IMR-90 (cell line): Measurements from ENCODE around the gene TOMM40. TPM values are rescaled to one million over a fixed set of nuclear protein-coding genes. Genes with fewer than 3 reads are reported as not detected.

ENCODE experiments used
- ATAC-seq: fragments of 200-7000 bp; cut with Tn5 transposase; 2 replicates; pipeline ENCODE4 v1.9.1; 2020; ENCODE audit warnings: low read depth, mild to moderate bottlenecking, moderate library complexity
- BruUV-seq: library from RNA; stranded (reverse); fragments of 400-500 nt; replicated peaks from 2 replicates; lab custom pipeline; 2021; lab: Mats Ljungman, UMichigan
- CTCF ChIA-PET: fragments of 300-600 bp; formaldehyde crosslinking; extraction: SDS; loops from one replicate; lab custom pipeline; 2021; ENCODE audit warnings: antibody characterized with exemption; lab: Yijun Ruan, JAX
- POLR2A ChIA-PET: fragments of 300-600 bp; sonication (Branson Sonifier 250); formaldehyde crosslinking; loops from one replicate; lab custom pipeline; 2022; ENCODE audit warnings: antibody characterized with exemption; ENCODE audit not compliant: unreplicated experiment; lab: Charles Lee
- DNase-seq: peaks from one replicate; pipeline ENCODE4 v3.0.0; 2013
- H2AFZ ChIP-seq: replicated peaks from 2 replicates; pipeline ENCODE3; 2013; ENCODE audit warnings: low read length, mild to moderate bottlenecking; ENCODE audit not compliant: poor library complexity
- H2AK5ac ChIP-seq: 2 replicates; pipeline ENCODE4 v1.6.1; 2013; ENCODE audit warnings: low read depth, low read length, inconsistent platforms
- H2AK9ac ChIP-seq: replicated peaks from 2 replicates; pipeline ENCODE3; 2013; ENCODE audit warnings: mild to moderate bottlenecking, low read depth, low read length, moderate library complexity; ENCODE audit not compliant: poor library complexity
- H2BK120ac ChIP-seq: 2 replicates; pipeline ENCODE4 v1.6.1; 2013; ENCODE audit warnings: low read depth, low read length, inconsistent platforms
- H2BK15ac ChIP-seq: 3 replicates; pipeline ENCODE4 v1.6.1; 2013; ENCODE audit warnings: low read depth, low read length, inconsistent platforms
- H2BK20ac ChIP-seq: 2 replicates; pipeline ENCODE4 v1.6.1; 2013; ENCODE audit warnings: low read depth, mild to moderate bottlenecking, inconsistent platforms, low read length, moderate library complexity
- H2BK5ac ChIP-seq: 2 replicates; pipeline ENCODE4 v1.6.1; 2013; ENCODE audit warnings: mild to moderate bottlenecking, low read depth, low read length, inconsistent platforms; ENCODE audit not compliant: poor library complexity, severe bottlenecking
- H3K14ac ChIP-seq: replicated peaks from 2 replicates; pipeline ENCODE4 v1.6.1; 2013; ENCODE audit warnings: low read depth, low read length, inconsistent platforms
- H3K18ac ChIP-seq: 2 replicates; pipeline ENCODE4 v1.6.1; 2013; ENCODE audit warnings: low read depth, low read length, control low read depth
- H3K23ac ChIP-seq: 2 replicates; pipeline ENCODE4 v1.6.1; 2013; ENCODE audit warnings: low read depth, low read length, inconsistent platforms
- H3K27ac ChIP-seq: 2 replicates; pipeline ENCODE4 v1.5.1; 2013; ENCODE audit warnings: mild to moderate bottlenecking, control low read depth, low read length; ENCODE audit not compliant: insufficient read depth
- H3K27me3 ChIP-seq: 2 replicates; pipeline ENCODE4 v1.6.1; 2013; ENCODE audit warnings: low read length; ENCODE audit not compliant: control insufficient read depth, insufficient read depth
- H3K36me3 ChIP-seq: 2 replicates; pipeline ENCODE4 v1.6.1; 2013; ENCODE audit warnings: low read length, mixed read lengths; ENCODE audit not compliant: control insufficient read depth, insufficient read depth
- H3K4ac ChIP-seq: 2 replicates; pipeline ENCODE4 v1.6.1; 2013; ENCODE audit warnings: low read depth, low read length, inconsistent platforms
- H3K4me1 ChIP-seq: 2 replicates; pipeline ENCODE4 v1.6.1; 2013; ENCODE audit warnings: low read length, mixed read lengths; ENCODE audit not compliant: control insufficient read depth, insufficient read depth
- H3K4me2 ChIP-seq: 2 replicates; pipeline ENCODE4 v1.6.1; 2013; ENCODE audit warnings: low read depth, mild to moderate bottlenecking, control low read depth, low read length, moderate library complexity
- H3K4me3 ChIP-seq: 2 replicates; pipeline ENCODE4 v1.5.1; 2013; ENCODE audit warnings: low read depth, mild to moderate bottlenecking, control low read depth, low read length, moderate library complexity; ENCODE audit not compliant: insufficient read depth
- H3K56ac ChIP-seq: 2 replicates; pipeline ENCODE4 v1.6.1; 2013; ENCODE audit warnings: low read length, inconsistent platforms; ENCODE audit not compliant: insufficient read depth; ENCODE audit errors: extremely low read depth
- H3K79me1 ChIP-seq, 2 experiments: 2 replicates each; pipeline ENCODE4 v1.6.1; 2013; ENCODE audit warnings: low read length in 2 of 2, inconsistent platforms in 1 of 2, low read depth in 1 of 2
- H3K9ac ChIP-seq: 2 replicates; pipeline ENCODE4 v1.6.1; 2013; ENCODE audit warnings: low read depth, low read length, control low read depth
- H3K9me1 ChIP-seq: 2 replicates; pipeline ENCODE4 v1.6.1; 2013; ENCODE audit warnings: low read length, inconsistent platforms; ENCODE audit not compliant: insufficient read depth
- H3K9me3 ChIP-seq: 2 replicates; pipeline ENCODE4 v1.6.1; 2013; ENCODE audit warnings: low read length; ENCODE audit not compliant: control insufficient read depth, insufficient read depth
- H4K20me1 ChIP-seq: 2 replicates; pipeline ENCODE4 v1.6.1; 2013; ENCODE audit warnings: low read length, inconsistent platforms; ENCODE audit not compliant: insufficient read depth
- H4K5ac ChIP-seq: 2 replicates; pipeline ENCODE4 v1.6.1; 2013; ENCODE audit warnings: mild to moderate bottlenecking, low read depth, low read length, control low read depth
- H4K8ac ChIP-seq, 2 experiments: 2 replicates each; pipeline ENCODE4 v1.6.1; 2013; ENCODE audit warnings: low read depth in 2 of 2, low read length in 2 of 2, control low read depth in 1 of 2, inconsistent platforms in 1 of 2
- H4K91ac ChIP-seq: 2 replicates; pipeline ENCODE4 v1.6.1; 2013; ENCODE audit warnings: low read depth, low read length, inconsistent platforms; ENCODE audit not compliant: insufficient read depth
- MAZ ChIP-seq: IDR thresholded peaks from 2 replicates; pipeline ENCODE4 v1.6.1; 2012; ENCODE audit warnings: low read depth, mild to moderate bottlenecking, low read length, improper control_type of control experiment, moderate library complexity, borderline replicate concordance
- MXI1 ChIP-seq: IDR thresholded peaks from 2 replicates; pipeline ENCODE4 v1.6.1; 2012; ENCODE audit warnings: low read depth, mild to moderate bottlenecking, low read length, moderate library complexity, borderline replicate concordance
- NFE2L2 ChIP-seq: fragments of 150-350 bp; IDR thresholded peaks from 2 replicates; pipeline ENCODE4 v1.6.1; 2016; ENCODE audit warnings: low read depth, mild to moderate bottlenecking, low read length
- POLR2A ChIP-seq: IDR thresholded peaks from 2 replicates; pipeline ENCODE4 v1.6.1; 2012; ENCODE audit warnings: mild to moderate bottlenecking, low read depth, low read length
- RCOR1 ChIP-seq: IDR thresholded peaks from 2 replicates; pipeline ENCODE4 v1.6.1; 2012; ENCODE audit warnings: mild to moderate bottlenecking, low read length, improper control_type of control experiment; ENCODE audit not compliant: insufficient replicate concordance
- RFX5 ChIP-seq: IDR thresholded peaks from 2 replicates; pipeline ENCODE4 v1.8.0; 2012; ENCODE audit warnings: low read depth, mild to moderate bottlenecking, low read length, moderate library complexity
- WGBS, 2 experiments: methylation state at CpG; one replicate each; pipeline versions ENCODE4 v1.1.5 to v1.1.7; 2013; ENCODE audit warnings: missing lambda C conversion rate in 2 of 2; ENCODE audit not compliant: insufficient read length in 1 of 2; ENCODE audit errors: extremely low coverage in 2 of 2; 5-methylcytosine and 5-hydroxymethylcytosine counted together
- dilution Hi-C: fragments of 300-500 bp; cut with HindIII; formaldehyde crosslinking; loops from one replicate; pipeline ENCODE4 v1.14.3; 2018; ENCODE audit warnings: low sequenced_read_pairs; ENCODE audit not compliant: unreplicated experiment
- in situ Hi-C: fragments of 300-500 bp; cut with MboI; formaldehyde crosslinking; loops from 3 replicates; pipeline ENCODE4 v1.14.3; 2019; ENCODE audit warnings: low sequenced_read_pairs, inconsistent platforms, mixed read lengths
- intact Hi-C: fragments of 100-400 bp; cut with micrococcal nuclease; formaldehyde crosslinking; loops from 2 replicates; pipeline ENCODE4 v1.10.0; 2022
- polyA plus RNA-seq, 3 experiments: library from polyadenylated mRNA; depleted of rRNA; stranded (reverse); fragments of >200 nt; gene quantifications; 2 replicates each; pipeline ENCODE4 v1.2.3, GENCODE V29; 2012; ENCODE audit warnings: low replicate concordance in 1 of 3
- total RNA-seq: library from RNA; depleted of rRNA; stranded (reverse); fragments of >200 nt; gene quantifications from 2 replicates; pipeline ENCODE4 v1.2.3, GENCODE V29; 2012
- TF ChIP-seq, protein P1 (sequence below): fragments of 150-350 bp; IDR thresholded peaks from 2 replicates; pipeline ENCODE4 v1.6.1; 2017; ENCODE audit warnings: mild to moderate bottlenecking, antibody characterized with exemption, low read length, low read depth
- TF ChIP-seq, protein P2 (sequence below): fragments of 150-350 bp; IDR thresholded peaks from 2 replicates; pipeline ENCODE4 v1.6.1; 2016; ENCODE audit warnings: low read depth, mild to moderate bottlenecking, low read length, moderate library complexity, borderline replicate concordance

Gene TOMM40
- total and polyA plus RNA-seq, 2 of the 4 experiments (the other 2 are of a cell fraction), result 54.8 to 62.6 TPM

DNA sequence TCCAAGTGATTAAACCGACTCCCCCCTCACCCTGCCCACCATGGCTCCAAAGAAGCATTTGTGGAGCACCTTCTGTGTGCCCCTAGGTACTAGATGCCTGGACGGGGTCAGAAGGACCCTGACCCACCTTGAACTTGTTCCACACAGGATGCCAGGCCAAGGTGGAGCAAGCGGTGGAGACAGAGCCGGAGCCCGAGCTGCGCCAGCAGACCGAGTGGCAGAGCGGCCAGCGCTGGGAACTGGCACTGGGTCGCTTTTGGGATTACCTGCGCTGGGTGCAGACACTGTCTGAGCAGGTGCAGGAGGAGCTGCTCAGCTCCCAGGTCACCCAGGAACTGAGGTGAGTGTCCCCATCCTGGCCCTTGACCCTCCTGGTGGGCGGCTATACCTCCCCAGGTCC lies 16.6 kb downstream of the TOMM40 start:
- Histone ChIP-seq H3K36me3 (peaks cover 3% of the 10 kb centered on the region), H3K56ac (no peak overlapping the region), H2AFZ (no peak overlapping the region), H3K9me3 (no peaks in the 10 kb centered on the region), H3K27ac (no peak overlapping the region), H3K18ac (no peak overlapping the region), H2BK120ac (no peak overlapping the region), H3K4me2 (no peak overlapping the region), H2BK5ac (no peak overlapping the region), H4K8ac (no peak overlapping the region), H3K9ac (no peak overlapping the region), H3K4me3 (no peak overlapping the region), H4K5ac (no peak overlapping the region), H2AK5ac (no peak overlapping the region), H3K14ac (no peak overlapping the region), H2AK9ac (no peak overlapping the region), H3K79me1 (no peaks in the 10 kb centered on the region; a peak in 1 of 4 replicates), H4K20me1 (peaks cover 4% of the 10 kb centered on the region; the same call in 1 of the 2 replicates), H3K4ac (no peak overlapping the region), H2BK15ac (no peak overlapping the region), H4K91ac (no peak overlapping the region), H3K4me1 (peaks cover 9% of the 10 kb centered on the region; the same call in 1 of the 2 replicates), H3K9me1 (no peaks in the 10 kb centered on the region), H2BK20ac (no peak overlapping the region), H3K23ac (no peak overlapping the region), H3K27me3 (peaks cover 8% of the 10 kb centered on the region)
- 92% methylated on average over 6 of the region's 12 CpGs; no CpG with 5 or more reads in 1 of the 2 experiments for WGBS, 2 experiments
- BruUV-seq, result no TSS peak
- intact Hi-C loops (no loop called here), dilution Hi-C loops (no loop called here), in situ Hi-C loops (no loop called here)
- ChIA-PET CTCF (interaction anchor here (1.1 to 1.2 kb wide), 2 partner anchors 44 to 152 kb away, joined by 3 read pairs; no protein-coding TSS in a partner anchor), POLR2A (no interaction called here)
- DNase-seq (no peak), ATAC-seq (no peak)
- TF ChIP-seq, protein P1, sequence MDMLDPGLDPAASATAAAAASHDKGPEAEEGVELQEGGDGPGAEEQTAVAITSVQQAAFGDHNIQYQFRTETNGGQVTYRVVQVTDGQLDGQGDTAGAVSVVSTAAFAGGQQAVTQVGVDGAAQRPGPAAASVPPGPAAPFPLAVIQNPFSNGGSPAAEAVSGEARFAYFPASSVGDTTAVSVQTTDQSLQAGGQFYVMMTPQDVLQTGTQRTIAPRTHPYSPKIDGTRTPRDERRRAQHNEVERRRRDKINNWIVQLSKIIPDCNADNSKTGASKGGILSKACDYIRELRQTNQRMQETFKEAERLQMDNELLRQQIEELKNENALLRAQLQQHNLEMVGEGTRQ, result no peak
- no peak for TF ChIP-seq RFX5
- no peak for TF ChIP-seq RCOR1
- TF ChIP-seq NFE2L2, result no peak
- no peak for TF ChIP-seq MXI1
- TF ChIP-seq, protein P2, sequence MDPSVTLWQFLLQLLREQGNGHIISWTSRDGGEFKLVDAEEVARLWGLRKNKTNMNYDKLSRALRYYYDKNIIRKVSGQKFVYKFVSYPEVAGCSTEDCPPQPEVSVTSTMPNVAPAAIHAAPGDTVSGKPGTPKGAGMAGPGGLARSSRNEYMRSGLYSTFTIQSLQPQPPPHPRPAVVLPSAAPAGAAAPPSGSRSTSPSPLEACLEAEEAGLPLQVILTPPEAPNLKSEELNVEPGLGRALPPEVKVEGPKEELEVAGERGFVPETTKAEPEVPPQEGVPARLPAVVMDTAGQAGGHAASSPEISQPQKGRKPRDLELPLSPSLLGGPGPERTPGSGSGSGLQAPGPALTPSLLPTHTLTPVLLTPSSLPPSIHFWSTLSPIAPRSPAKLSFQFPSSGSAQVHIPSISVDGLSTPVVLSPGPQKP, result no peak
- TF ChIP-seq POLR2A, result no peak
- no peak for TF ChIP-seq MAZ
